ENCODE data around the gene RPP25L.

Gene RPP25L

DNA sequence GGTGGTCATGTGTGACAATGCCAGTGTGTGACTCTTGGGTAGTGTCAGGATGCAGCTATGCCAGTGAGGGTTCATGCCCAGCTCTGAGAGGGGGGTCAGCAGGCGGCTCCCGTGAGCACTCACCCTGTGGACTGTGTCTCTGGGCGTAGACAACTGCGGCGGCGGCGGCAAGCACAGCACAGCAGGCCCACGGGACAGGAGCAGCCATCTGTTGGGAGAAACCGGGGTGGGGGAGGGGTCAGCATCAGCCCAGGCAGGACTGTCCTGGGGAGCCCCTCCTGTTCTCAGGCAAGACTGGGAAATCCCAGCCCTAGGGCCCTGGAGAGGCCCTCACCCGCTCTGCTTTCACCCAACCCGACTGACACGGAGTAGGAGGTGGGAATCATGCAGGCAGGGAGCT is 43.1 kb downstream of the RPP25L start:
- DNase-seq (ENCODE audit: low read depth): no peak

DNA sequence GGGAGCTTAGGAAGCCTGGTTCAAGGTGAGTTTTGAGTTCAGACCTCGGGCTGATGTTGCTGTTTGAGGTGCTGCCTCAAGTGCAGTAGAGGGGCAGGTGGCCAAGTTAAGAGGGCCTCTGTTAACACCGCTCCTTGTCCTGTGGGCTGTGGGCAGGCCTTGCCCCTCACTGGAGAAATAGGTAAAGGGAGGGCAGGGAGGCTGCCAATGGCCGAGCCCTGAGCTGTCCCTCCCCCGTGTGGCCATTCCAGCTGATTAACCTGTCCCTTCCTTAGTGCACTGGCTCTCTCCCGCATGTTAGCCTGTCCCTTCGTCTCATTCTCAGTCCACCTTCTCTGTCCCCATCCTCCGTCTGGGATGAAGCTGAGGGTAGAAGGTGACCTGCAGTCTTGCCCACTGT is 43.8 kb downstream of the RPP25L start:
- no peak for DNase-seq (ENCODE audit: low read depth)

DNA sequence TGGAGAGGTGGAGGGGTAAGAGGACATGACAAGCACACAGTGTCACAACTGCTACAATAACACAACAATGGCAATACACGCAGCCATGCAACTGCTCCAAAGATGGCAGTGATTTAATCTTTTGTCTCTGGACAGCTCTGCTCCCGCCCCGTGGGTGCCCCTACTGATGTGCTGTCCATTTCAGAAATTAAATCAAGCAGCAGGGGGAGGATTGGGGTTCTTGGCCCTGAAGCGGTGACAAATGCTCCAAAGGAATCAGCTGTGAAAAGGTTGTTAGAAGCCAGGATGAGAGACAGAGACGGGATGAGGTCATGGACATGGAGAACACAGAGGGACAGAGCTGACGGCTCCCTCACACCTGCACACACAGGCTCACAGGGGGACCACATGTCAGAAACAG is 44.9 kb downstream of the RPP25L start:
- DNase-seq (ENCODE audit: low read depth): no peak

DNA sequence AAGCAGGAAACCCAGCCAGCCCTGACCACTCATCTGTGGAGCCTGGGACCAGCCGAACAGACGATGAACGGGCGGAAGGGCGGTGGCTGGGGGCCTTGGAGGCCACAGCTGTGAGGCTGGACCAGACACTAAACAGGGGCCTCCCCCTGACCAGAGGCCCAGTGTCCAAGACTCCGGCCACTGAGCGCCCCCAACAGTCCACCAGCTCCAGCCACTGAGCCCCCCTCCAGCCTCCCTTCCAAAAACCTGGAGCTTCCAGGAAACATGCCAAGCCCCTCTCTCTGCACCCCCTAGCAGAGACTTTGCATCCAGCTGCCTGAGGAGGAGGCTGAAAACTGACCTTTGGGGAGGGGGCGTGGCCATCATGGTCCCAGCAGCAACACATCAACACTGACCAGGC is 45.6 kb downstream of the RPP25L start:
- DNase-seq (ENCODE audit: low read depth): no peak

DNA sequence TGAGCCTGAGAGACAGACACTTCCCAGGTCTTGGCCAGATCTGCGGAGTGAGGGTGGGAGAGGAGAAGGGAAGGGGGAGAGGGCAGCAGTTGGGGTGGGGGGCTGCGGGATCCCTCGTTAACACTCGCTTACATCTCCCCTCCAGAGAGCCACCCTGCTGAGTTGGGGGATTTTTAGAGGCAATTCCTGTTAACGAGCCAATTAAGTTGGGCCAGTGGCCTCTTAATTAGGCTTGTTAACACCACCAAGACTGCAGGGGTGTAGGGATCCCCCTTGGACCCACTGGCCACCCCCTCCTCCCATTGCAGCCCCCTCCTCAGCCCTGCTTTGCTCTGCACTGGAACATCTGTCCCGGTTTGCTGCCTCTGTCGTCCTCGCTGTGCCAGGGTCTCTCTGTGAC is 46.0 kb downstream of the RPP25L start:
- DNase-seq (ENCODE audit: low read depth): no peak

DNA sequence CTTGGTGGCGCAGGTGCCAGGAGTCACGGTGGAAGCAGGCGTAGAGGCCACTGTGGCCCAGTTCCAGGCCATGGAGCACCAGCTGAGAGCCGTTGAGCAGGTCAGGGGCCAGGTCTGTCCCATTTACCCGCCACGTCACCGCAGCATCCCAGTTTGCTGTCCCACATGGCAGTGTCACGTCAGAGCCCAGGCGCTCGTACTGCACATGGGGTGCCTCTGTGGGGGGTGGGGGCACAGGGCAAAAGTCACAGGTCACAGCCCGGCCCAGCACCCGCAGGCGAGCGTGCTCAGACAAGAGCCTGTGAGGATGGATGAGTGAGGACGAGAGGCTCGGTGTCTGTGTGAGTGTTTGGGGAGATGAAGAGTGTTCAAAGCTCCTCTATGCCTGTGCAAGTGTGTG is 47.3 kb downstream of the RPP25L start:
- no peak for DNase-seq (ENCODE audit: low read depth)

DNA sequence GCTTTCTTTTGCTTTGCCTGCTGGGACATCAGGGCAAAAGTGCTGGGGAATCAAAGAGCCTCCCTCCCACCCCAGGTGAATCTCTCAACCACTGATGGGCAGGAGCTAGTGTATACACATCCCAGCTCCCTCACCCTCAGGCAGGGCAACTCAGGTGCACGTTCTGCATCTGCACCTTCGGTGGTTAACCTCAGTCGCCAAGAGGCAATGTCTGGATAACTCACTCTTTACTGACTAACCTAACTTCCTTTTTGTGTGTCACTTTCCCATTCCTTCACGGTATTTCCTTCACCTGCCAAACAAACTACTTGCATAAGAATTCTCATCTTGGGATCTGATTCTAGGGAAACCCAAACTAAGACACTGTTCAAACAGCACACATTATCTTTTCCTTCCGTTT is 48.6 kb downstream of the RPP25L start:
- no peak for DNase-seq (ENCODE audit: low read depth)

DNA sequence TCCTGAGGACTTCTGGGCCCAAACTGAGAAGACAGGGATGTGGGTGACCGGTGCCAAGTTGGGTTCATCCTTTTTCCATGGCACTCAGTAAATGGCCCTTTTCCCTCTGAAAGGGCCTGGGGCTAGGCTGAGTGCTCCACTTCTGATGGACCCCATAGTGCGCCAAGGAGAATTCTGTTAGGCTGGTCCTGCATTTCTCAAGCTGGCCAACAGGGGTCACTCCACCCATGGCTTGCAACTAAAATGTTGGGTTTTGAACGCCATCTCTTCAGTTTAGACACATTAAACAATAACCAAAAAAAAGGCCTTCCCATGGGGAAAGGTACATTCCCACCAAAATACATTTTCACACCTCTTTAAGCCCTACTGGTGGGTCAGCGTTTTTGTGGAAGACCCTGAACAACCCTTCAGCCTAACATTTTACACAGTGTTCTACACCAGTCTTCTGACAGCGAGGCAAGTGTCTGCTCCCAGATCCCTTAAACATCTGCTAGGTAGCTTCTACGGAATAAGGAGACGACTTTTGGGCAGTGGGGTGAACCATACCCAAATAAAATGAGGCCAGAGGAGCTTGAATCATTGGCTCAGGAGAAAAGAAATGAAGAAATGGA is 49.7 kb downstream of the RPP25L start:
- DNase-seq (ENCODE audit: low read depth): no peak

DNA sequence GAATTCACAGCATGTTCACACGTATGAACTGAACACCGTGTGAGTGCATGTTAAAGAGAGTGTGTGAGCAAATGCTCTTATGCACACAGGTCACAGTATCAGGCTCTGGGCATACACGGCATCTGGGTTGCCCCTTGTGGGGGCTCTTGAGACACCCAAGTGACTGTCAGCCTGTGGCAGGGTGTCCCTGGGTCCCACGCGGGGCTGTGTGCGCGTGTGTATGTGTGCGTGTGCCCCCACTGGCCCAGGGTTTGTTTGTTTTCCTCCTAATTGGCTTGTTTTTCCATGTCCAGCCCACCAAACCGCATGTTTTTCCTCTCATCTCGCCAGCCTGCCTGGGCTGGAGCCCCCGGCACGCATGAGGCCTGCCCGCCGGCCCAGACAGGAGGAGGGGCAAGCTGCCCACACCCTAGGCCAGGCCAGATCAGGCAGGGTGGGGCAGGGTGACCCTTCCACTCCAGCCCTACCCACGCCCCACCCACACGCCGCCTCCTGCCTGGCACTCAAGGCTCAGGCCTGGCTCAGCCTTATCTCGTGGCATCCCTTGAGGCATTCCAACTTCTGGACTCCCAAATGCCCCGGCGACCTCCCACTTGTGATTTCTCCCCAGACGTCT is 51.2 kb downstream of the RPP25L start:
- DNase-seq (ENCODE audit: low read depth): no peak
